HG02852 (cell line): ENCODE measurements around the gene SOAT2.
"Not testable (repeated sequence)": the region's sequence is repeated elsewhere in the genome, so short reads cannot be mapped to it uniquely, and the experiment has no call there.

Experiments
- ATAC-seq: cut with Tn5 transposase; IDR thresholded peaks from one replicate; pipeline ENCODE4 v1.9.1; 2021; ENCODE audit warnings: mild to moderate bottlenecking, moderate library complexity; ENCODE audit not compliant: unreplicated experiment

Gene SOAT2

DNA sequence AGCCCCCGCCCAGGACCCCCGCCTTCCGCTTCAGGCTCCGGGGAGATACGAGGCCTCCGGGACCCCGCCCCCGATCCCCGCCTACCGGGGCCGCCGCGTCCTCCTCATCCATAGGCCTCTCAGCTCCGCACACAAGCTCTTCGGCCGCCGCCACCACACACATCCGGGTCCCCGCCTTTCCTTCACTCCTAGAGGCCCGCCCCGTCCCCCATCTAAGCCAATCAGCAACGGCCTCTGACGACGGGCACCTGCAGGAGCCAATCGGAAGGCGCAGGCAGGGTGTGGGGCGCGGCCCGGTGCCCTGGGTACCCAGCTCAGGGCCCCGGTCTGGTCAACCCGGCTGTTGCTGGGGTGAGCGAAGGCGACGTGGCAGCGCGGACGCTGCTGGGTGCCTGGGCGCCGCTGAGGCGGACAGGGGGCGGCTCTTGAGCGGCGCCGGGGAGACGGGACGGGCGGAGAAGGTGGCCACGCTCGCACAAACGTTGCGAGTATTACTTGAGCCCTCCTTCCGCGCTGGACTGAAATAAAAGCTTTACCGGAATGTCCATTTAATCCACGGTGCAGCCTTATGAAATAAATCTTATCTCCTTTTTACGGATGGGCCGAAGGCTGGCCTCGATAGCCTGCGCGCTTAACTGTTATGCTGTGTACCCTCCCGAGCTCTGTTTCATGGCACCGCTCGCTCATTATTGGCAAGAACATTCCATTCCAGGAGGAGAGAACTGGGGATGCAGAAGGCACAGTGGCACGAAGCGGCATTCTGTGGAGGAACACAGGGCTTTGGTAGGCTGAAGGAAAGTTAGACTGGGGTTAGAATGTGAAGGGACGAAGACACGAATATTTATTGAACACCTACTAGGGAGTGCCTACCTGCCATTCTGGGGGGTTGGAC, 23.8 kb upstream of the SOAT2 start, which contains the start of gene SPRYD3:
Gene SPRYD3, minus strand, starts transcription at position 165 of the 892 bp plus-strand sequence. Its CDS starts 57 bp downstream, at position 108.
- ATAC-seq = peak; percentile 96

DNA sequence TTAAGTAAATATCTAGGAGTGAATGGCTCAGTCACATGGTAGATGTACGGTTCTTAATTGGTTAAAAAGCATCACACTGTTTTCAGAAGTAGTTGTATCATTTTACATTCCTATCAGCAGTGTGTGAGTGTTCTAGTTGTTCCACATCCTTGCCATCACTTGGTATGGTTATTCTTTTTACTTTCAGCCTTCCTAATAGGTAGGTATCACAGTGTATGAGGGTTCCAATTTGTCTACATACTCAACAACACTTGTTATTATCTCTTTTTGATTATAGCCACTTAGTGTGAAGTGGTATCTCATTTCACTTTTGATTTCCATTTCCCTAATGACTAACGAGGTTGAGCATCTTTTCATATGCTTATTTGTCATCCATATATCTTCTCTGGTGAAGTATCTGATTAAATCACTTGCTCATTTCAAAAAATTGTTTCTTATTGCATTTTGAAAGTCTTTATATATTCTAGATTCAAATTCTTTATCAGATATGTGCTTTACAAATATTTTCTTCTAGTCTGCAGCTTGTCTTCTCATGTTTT, 20.6 kb upstream of the SOAT2 start:
- no peak for ATAC-seq

DNA sequence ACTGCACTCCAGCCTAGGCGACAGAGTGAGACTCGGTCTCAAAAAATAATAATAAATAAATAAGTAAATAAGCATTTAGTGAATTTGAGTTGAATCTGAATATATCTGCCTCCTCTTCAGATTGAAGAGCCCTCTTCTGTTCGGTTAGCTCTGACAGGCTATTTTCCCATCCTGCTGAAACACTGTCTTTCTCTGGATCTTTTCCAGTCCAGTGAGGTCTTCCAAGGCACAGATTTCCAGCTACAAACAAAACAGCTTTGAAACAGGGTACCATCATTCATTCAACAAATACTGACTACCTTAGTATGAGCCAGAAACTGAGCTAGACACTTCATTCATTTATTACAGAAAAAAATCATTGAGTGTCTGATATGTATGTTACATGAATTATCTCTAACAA, 16.9 kb upstream of the SOAT2 start:
- no peak for ATAC-seq

DNA sequence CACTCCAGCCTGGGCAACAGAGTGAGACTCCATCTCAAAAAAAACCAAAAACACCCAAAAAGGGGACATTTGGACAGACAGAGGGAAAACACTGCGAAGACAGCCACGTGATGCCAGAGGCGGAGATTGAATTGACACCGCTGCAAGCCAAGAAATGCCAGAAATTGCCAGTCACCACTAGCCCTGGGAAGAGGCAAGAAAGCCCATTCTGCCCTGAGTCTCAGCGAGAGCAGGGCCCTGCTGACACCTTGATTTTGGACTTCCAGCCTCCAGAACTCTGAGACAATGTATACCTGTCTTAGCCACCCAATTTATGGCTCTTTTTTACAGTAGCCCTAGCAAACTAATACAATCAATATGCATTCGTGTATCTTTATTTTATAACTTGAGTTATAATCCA, 13.2 kb upstream of the SOAT2 start:
- ATAC-seq = no peak

DNA sequence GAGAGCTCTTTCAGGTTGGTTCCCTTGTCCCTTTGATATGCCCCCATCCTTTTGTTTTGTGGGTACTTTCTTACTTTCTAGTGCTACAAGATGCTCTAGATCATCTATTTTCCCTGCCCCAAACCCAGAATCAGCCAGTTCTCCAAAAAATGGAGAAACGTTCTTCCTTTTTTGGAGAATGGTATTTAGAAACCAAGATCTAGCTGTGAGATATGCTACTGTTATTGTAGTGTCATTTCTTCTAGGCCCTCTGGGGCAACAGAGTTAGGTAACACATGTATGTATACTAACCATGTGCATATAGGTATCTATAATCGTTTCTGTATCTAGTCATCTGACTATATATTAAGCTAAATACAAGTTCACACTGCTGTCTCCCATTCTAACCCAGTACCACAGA, 12.7 kb upstream of the SOAT2 start:
- ATAC-seq = no peak

DNA sequence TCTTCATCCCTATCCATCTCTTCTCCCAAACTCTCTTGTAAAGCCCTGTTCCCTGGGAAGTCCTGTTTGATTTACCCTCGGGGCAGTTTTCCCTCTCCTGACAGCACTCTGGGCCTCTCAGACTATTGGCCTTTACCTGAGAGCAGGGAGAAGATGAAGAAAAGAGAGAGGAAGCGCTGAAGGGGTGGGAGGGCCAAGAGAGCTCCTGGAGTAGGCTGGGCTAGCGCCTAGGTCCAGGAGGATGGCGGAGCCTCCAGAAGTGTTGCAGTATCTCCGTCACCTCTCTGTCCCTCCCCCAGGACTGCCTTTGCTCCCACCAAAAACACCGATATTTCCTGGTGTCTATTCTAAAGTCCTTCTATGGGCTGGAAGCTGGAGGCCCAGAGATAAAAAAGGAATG, 11.5 kb upstream of the SOAT2 start:
- ATAC-seq = no peak

DNA sequence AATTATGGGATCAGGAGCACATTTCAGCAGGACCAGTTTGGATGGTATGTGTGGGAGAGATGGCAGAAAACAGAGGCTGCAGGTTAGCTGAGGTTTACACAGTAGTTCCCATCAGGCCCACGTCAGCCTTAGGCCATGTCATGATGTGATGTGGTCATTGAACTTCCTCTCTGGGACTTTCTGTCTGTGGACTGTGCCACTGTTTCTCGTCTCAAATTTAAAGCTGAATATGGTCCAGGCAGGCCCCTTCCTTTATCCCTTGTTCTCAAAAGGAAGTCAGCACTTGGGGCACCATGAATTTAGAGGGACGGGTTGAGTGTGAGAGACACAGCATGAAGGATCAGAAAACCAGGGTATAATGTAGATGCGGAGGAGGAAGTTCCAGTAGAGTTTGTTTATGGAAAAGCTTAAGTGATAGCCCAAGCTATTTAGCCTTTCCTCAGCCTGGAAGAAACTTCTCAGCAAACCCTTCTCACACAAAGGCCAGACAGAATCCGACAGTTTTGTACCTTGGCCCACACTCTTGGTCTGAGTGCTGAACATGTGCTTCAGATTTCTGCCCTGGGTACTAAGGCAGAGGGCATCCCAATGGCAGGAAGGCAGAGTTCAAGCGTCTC, 9.4 kb upstream of the SOAT2 start:
- no peak for ATAC-seq

DNA sequence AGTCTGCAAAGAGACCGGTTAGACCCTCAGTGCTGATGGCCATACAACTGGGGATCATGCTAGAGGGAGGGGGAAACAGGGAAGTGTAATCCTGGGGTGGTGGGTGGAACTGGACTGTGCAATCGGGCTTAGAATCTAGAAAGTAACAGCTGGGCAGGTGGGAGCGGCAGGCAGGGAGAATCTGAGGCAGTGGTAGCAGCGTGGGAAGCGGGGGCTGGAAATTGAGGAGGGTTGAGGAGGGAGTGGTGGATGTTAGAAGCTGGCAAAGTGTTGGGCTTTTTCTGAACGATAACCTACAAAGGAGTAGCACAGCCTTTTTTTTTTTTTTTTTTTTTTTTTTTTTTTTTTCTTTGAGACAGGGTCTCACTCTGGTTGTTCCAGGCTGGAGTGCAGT, 8.9 kb upstream of the SOAT2 start:
- no peak for ATAC-seq

DNA sequence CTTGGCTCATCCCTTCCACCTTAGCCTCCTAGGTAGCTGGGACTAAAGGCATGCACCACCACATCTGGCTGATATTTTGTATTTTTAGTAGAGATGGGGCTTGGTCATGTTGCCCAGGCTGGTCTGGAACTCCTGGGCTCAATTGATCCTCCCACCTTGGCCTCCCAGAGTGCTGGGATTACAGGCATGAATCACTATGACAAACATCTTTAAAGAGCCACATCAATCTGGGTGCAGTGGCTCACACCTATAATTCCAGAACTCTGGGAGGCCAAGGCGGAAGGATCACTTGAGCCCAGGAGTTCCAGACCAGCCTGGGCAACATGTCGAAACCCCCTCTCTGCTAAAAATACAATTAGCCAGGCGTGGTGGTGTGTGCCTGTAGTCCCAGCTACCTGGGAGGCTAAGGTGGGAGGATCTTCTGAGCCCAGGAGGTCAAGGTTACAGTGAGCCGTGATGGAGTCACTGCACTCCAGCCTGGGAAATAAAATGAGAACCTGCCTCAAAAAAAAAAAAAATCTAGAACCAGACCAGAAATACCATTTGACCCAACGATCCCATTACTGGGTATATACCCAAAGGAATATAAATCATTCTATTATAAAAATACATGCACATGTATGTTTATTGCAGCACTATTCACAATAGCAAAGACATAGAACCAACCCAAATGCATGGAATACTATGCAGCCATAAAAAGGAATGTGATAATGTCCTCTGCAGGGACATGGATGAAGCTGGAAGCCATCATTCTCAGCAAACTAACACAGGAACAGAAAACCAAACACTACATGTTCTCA, 8.3 kb upstream of the SOAT2 start:
- not testable (repeated sequence) for ATAC-seq

DNA sequence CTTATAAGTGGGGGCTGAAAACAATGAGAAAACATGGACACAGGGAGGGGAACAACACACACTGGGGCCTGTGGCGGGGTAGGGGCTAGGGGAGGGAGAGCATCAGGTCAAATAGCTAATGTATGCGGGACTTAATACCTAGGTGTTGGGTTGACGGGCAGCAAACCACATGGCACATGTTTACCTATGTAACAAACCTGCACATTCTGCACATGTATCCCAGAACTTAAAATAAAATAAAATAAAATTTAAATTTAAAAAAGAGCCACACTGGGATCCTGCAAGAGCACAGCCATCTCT, 7.7 kb upstream of the SOAT2 start:
- not testable (repeated sequence) for ATAC-seq

DNA sequence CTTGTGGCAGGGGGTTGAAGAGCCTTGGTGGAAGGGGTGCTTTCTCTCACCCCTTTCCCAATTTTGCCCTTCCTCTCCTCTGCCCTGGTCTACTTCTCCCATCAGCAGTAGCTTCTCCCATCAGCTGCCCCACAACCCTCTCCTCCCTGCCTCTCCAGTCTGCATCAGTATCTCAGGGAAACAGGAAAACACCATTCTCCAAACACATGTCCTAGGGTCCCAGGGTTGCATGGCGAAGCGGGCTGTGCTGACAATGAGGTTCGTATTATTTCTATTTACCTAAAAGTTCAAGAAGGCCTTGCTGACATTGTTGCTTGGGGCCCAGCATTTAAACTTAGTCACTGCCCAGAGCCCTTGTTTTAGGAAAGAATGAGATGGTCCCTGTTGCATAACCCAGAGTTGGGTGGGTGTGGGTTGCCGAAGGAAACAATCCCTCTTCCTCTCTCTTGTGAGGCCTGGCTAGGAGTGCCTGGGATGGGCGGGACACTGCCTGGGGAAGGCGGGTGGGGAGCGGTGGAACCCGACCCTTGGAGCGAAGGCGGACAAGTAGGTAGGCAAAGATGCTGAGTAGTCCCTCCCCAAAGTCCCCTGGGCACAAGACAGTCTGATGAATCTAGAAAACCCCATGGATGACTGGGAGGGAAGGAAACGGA, 7.1 kb upstream of the SOAT2 start:
- no peak for ATAC-seq

DNA sequence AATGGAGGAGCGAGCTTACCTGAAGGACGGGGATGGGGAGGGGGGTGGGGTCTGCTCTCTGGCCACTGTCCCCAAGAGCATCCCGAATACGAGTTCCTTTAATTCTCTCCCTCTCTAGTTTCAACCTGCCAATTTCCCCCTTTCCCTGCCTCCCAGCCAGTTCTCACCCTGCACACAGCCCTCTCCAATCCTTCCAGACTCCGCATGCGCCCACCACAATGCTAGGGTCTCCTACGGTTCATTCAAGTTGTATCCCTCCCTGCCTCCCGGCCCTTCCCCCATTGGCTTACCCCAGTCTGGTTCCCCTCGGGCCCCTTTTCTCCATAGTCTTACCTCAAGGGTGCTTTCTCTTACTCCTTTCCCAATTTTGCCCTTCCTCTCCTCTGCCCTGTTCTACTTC, 6.5 kb upstream of the SOAT2 start:
- ATAC-seq = no peak

DNA sequence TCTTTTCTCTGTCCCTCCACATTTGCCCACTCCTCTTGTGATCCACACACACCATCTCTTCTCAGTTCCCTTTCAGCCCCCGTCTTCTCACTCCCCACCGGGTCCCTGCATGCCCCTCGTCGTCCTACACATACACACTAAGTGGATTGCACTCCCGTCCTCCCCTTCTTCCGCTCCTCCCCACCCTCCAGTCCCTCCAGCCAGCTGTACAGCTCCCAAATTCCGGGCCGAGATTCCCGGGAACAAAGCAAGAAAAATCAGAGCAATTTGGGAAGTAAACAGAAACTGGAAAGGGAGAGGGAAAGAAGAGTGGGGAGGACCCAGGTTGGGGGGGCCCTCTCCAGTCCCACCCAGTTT, 6.1 kb upstream of the SOAT2 start:
- no peak for ATAC-seq

DNA sequence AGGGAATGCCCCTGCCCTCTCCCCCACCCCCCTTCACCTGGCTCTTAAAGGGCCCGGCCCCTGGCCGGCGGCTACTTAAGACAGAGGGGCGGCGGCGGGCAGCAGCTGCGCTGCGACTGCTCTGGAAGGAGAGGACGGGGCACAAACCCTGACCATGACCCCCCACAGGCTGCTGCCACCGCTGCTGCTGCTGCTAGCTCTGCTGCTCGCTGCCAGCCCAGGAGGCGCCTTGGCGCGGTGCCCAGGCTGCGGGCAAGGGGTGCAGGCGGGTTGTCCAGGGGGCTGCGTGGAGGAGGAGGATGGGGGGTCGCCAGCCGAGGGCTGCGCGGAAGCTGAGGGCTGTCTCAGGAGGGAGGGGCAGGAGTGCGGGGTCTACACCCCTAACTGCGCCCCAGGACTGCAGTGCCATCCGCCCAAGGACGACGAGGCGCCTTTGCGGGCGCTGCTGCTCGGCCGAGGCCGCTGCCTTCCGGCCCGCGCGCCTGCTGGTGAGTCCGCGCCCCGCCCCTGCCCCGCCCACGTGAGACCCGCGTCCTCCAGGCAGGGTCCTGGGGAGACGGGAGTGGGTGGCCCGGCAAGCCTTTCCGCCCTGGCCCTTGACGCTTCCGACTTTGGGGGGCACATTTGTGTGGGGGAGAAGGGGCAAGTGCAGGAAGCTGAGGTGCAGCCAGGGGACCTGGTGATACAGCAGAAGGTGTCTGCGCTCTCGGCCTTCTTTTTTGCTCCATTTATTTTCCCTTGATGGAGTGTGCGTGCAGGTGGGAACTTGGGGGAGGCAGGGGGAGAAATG, 5.5 kb upstream of the SOAT2 start, which contains the start of gene IGFBP6:
Gene IGFBP6, plus strand, starts transcription at position 104 of the 790 bp plus-strand sequence. Its CDS starts 51 bp downstream, at position 155.
- ATAC-seq = no peak

DNA sequence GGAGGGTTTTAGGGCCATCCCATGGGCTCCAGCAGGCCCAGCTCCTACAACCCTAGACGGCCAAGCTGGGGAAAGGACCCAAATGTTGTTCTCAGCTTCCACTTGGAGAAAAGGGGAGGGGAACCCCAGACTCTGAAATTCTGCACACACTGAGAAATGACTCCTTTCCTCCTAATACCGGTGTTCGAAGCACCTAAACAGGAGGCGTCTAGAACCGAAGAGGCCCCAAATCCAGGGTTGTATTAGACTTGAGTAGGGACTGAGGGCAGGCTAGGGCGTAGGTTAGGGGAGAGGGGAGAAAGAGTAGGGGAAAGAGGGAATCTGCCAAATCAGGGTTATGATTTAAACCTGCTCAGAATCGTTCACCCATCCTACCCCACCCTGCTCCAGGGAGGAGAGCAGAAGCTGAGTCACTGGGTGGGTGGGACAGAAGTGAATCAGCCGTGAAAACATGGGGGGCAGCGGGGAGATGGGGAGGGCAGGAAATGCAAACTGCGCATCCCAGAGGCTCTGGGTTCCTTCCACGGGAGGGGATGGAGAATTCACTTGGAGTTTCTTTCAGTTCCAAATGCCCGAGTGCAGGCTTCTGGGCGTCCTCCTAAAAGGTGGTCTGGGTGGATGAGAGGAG, 4.8 kb upstream of the SOAT2 start:
- ATAC-seq = no peak

DNA sequence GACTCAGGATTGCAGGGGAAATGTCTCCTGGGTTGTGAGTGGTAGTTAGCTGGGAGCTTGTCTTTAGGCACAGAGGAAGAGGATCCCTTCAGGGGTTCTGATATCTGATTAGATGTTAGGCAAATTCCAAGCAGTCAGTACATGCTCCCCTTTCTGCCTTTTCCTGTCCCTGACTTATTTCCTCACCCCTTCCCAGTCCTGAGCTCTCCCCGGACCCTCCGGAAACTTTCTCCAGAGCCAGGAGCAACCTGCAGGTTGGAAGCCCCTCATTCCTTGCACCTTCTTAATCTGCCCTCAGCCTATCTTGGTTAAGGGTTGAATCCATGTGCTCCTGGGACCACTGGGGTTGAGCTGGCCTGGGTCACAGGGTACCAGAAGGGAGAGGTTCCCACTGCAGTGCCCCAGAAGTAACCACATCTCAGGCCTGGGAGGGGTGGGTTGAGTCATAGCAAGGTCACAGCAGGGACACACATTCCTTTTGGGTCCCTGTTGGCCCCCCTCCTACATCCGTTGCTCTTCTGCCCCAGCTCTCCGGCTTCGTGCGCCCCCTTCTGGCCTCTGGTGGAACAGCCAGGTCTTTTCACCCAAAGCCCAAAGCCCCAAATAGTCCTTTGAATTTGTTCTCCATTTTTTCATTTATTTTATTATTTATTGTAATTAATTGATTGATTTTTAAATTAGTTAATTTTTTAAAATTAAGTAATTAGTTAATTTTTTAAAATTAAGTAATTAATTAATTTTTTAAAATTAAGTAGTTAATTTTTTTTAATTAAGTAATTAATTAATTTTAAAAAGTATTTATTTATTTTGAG, 4.0 kb upstream of the SOAT2 start:
- ATAC-seq = no peak

DNA sequence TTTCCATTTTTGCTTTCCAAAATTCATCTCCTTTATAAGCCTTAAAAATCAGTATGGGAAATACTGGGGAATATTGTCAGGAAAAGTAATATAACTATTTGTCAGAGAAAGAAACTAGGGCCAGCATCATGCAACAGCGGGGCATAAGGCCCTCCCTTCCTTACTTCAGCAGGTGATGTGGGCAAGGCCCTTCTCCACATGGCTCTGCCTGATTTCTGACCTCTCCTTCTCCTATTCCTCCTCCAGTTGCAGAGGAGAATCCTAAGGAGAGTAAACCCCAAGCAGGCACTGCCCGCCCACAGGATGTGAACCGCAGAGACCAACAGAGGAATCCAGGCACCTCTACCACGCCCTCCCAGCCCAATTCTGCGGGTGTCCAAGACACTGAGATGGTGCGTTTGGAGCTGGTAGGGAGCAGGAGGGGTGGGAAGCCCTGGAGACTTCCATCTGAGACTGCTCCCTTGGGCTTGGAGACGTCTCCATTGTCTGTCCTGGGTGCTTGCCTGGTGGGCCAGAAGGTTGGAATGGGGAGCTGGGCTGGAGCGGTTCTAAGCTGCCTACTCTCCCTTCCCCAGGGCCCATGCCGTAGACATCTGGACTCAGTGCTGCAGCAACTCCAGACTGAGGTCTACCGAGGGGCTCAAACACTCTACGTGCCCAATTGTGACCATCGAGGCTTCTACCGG, 2.7 kb upstream of the SOAT2 start:
- ATAC-seq = no peak

DNA sequence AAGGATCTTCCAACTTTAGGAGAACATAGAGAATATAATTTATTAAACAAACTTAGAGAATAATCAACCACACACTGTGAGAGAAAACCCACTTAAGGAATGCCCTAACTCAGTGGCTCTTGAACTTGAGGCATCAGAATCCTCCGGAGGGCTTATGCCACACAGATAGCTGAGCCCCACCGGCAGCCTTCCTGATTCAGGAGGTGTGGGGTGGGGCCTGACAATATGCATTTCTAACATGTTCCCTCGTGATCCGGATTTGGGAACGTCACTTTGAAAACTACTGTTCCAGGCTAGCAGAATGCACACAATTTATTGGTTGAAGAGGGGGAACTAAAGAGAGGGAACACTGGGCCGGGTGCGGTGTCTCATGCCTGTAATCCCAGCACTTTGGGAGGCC, 2.0 kb upstream of the SOAT2 start:
- no peak for ATAC-seq
